Cardiac fibroblast (primary cell): ENCODE results near the gene TRAK1.

Experiments
- DNase-seq, 2 donors: peaks; one replicate each; pipeline versions ENCODE4 v3.0.0 to v3.0.0-alpha.2; 2010; ENCODE audit warnings: low read depth in 2 of 2
- H3K4me3 ChIP-seq, 2 donors: replicated peaks in 1 of 2; 1 replicate in 1 of 2; 2 replicates in 1 of 2; pipeline ENCODE4 v1.5.1; 2011; ENCODE audit warnings: low read depth in 2 of 2, low read length in 2 of 2, mild to moderate bottlenecking in 2 of 2, moderate library complexity in 1 of 2
- CTCF ChIP-seq: IDR thresholded peaks from one replicate; pipeline ENCODE4 v1.5.1; 2011; ENCODE audit warnings: low read depth, mild to moderate bottlenecking, low read length, inconsistent platforms

The TRAK1 gene

GRCh38 chr3:42229942-42230688 lies 139.0 kb downstream of the TRAK1 start:
- peak overlapping the region in 1 of 2 donors; percentile 15 for H3K4me3 ChIP-seq

GRCh38 chr3:42230860-42231259 lies 139.7 kb downstream of the TRAK1 start:
- TF ChIP-seq CTCF, result no peak
- no peak for DNase-seq
- H3K4me3 ChIP-seq, result no peak overlapping the region

More at GRCh38 chr3:42229942-42230688, 139.0 kb downstream of the TRAK1 start:
- peak; percentile 70 to 76 for DNase-seq
- TF ChIP-seq CTCF, result peak; percentile 58

GRCh38 chr3:42235532-42235931 lies 144.4 kb downstream of the TRAK1 start:
- no peak overlapping the region for H3K4me3 ChIP-seq
- no peak for TF ChIP-seq CTCF
- no peak for DNase-seq

- no peak for DNase-seq
- TF ChIP-seq CTCF, result no peak
- no peak overlapping the region for H3K4me3 ChIP-seq
These were observed 145.5 kb downstream of the TRAK1 start for GRCh38 chr3:42236611-42237010.

DNA sequence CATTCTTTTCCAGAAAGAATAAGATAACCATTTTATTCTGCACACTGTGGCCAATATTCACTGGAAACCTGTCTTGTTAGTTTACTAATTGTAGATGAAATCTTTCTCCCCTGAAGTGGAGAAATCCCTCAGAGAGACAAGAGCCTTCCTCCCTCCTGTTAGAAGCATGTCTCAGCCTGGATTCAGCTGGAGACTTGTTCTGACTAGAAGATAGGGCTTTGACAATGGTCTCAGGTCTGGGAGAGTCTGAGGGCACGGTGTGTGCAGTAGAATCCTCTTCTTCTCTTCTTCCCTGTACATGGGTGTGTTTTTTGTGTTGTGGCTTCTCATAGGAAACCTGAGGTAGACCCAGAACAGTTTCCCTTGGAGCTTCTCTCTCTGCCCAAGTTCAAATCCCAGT lies 154.9 kb downstream of the TRAK1 start:
- TF ChIP-seq CTCF, result no peak
- no peak overlapping the region for H3K4me3 ChIP-seq
- no peak for DNase-seq

DNA sequence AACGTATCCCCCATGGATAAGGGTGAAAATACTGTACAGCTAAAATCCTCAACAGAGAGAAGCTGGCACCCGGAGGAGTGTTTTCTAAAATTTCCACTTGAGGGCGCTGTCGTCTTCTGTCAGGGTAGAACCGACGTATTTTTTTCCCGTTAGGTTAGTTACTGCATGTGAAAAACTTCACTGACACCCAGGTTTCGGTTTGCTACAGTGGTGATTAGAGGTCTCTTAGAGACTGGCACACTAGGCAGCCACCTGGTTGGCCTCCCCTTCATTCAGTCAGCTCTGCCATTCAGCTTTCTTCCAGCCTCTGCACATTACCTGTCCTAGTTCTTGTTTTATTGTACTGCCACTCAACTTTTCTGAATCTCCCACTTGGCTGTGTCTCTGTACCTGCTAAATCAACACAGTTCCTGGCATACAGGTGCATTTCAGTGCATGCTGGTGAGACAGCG lies 156.4 kb downstream of the TRAK1 start:
- no peak overlapping the region for H3K4me3 ChIP-seq
- TF ChIP-seq CTCF, result peak; percentile 64
- DNase-seq, result peak; percentile 73 to 74
